ENCODE data around the gene SBSN. TPM values are rescaled to one million over a fixed set of nuclear protein-coding genes. Genes with fewer than 3 reads are reported as not detected.

The SBSN gene
- total RNA-seq, 2 donors from 2014 or later = 1.5 TPM; not detected in 1

- TF ChIP-seq CTCF (IDR thresholded peaks at IDR 0.05) = no peak
- no peaks in the 10 kb centered on the region for H3K27me3 ChIP-seq (replicated peaks; ENCODE audit: insufficient read depth)
- DNase-seq (ENCODE audit: low spot score) = no peak
Observed at GRCh38 chr19:35521124-35521743, 6.9 kb downstream of the SBSN start.

GRCh38 chr19:35519291-35519690, 8.8 kb downstream of the SBSN start:
- H3K9me3 ChIP-seq = no peaks in the 10 kb centered on the region
- ATAC-seq (ENCODE audit: insufficient number of reproducible peaks, low FRiP score, low read depth) (no peak), DNase-seq (ENCODE audit: low spot score) (no peak)
- no peak for TF ChIP-seq CTCF (IDR thresholded peaks at IDR 0.05)
- H3K4me3 ChIP-seq = no peak overlapping the region
- no peaks in the 10 kb centered on the region for H3K4me1 ChIP-seq (ENCODE audit: control insufficient read depth in 1 of 2, low read depth in 2 of 2)
- no peak overlapping the region for H3K27ac ChIP-seq
- no peaks in the 10 kb centered on the region for H3K27me3 ChIP-seq (replicated peaks; ENCODE audit: insufficient read depth)
- no peaks in the 10 kb centered on the region for H3K36me3 ChIP-seq

More at GRCh38 chr19:35521124-35521743, 6.9 kb downstream of the SBSN start:
- Histone ChIP-seq H3K4me1 (ENCODE audit: control insufficient read depth in 1 of 2, low read depth in 2 of 2) (no peaks in the 10 kb centered on the region), H3K4me3 (no peak overlapping the region), H3K36me3 (no peaks in the 10 kb centered on the region), H3K27ac (no peak overlapping the region), H3K9me3 (no peaks in the 10 kb centered on the region)
- ATAC-seq (ENCODE audit: insufficient number of reproducible peaks, low FRiP score, low read depth) = no peak

GRCh38 chr19:35518313-35518712, 9.8 kb downstream of the SBSN start:
- no peak for ATAC-seq (ENCODE audit: insufficient number of reproducible peaks, low FRiP score, low read depth)
- H3K4me3 ChIP-seq = no peak overlapping the region
- DNase-seq (ENCODE audit: low spot score) = no peak
- no peaks in the 10 kb centered on the region for H3K4me1 ChIP-seq (ENCODE audit: control insufficient read depth in 1 of 2, low read depth in 2 of 2)
- no peaks in the 10 kb centered on the region for H3K9me3 ChIP-seq
- no peaks in the 10 kb centered on the region for H3K36me3 ChIP-seq
- TF ChIP-seq CTCF (IDR thresholded peaks at IDR 0.05) = no peak
- no peaks in the 10 kb centered on the region for H3K27me3 ChIP-seq (replicated peaks; ENCODE audit: insufficient read depth)
- H3K27ac ChIP-seq = no peak overlapping the region

- Histone ChIP-seq H3K36me3 (no peaks in the 10 kb centered on the region), H3K9me3 (no peaks in the 10 kb centered on the region), H3K4me1 (ENCODE audit: control insufficient read depth in 1 of 2, low read depth in 2 of 2) (no peaks in the 10 kb centered on the region), H3K27me3 (replicated peaks; ENCODE audit: insufficient read depth) (no peaks in the 10 kb centered on the region), H3K4me3 (no peak overlapping the region), H3K27ac (no peak overlapping the region)
- no peak for ATAC-seq (ENCODE audit: insufficient number of reproducible peaks, low FRiP score, low read depth)
- DNase-seq (ENCODE audit: low spot score) = no peak
- no peak for TF ChIP-seq CTCF (IDR thresholded peaks at IDR 0.05)
Observed at GRCh38 chr19:35517342-35517741, 10.8 kb downstream of the SBSN start.

- H3K27me3 ChIP-seq (replicated peaks; ENCODE audit: insufficient read depth) = no peaks in the 10 kb centered on the region
Observed at GRCh38 chr19:35516310-35516709, 11.8 kb downstream of the SBSN start.

More at GRCh38 chr19:35516310-35516709, 11.8 kb downstream of the SBSN start:
- Histone ChIP-seq H3K9me3 (no peaks in the 10 kb centered on the region), H3K27ac (no peak overlapping the region), H3K36me3 (no peaks in the 10 kb centered on the region), H3K4me3 (no peak overlapping the region), H3K4me1 (ENCODE audit: control insufficient read depth in 1 of 2, low read depth in 2 of 2) (no peaks in the 10 kb centered on the region)
- DNase-seq (ENCODE audit: low spot score) (no peak), ATAC-seq (ENCODE audit: insufficient number of reproducible peaks, low FRiP score, low read depth) (no peak)
- no peak for TF ChIP-seq CTCF (IDR thresholded peaks at IDR 0.05)

Measured in thoracic aorta (tissue), 2 donors.